Naive B cell (primary cell): ENCODE measurements around the gene LOX. TPM values are rescaled to one million over a fixed set of nuclear protein-coding genes. Genes with fewer than 3 reads are reported as not detected.
"Not testable (repeated sequence)": the region's sequence is repeated elsewhere in the genome, so short reads cannot be mapped to it uniquely, and the experiment has no call there.

Experiments used
- ATAC-seq, 2 donors: fragments of 150-1000 bp; cut with Tn5 transposase; 2 replicates each; pipeline ENCODE4 v1.10.0; 2021; ENCODE audit warnings: low read depth in 2 of 2, mild to moderate bottlenecking in 2 of 2, moderate library complexity in 2 of 2
- DNase-seq: peaks from one replicate; pipeline ENCODE4 v3.0.0; 2022
- H3K27ac Mint-ChIP-seq, 6 donors: one replicate each; pipeline ENCODE4 v1.8.0; 2020 to 2022; ENCODE audit warnings: mild to moderate bottlenecking in 6 of 6, mixed read lengths in 6 of 6, moderate library complexity in 5 of 6, inconsistent platforms in 2 of 6
- H3K27me3 Mint-ChIP-seq, 3 donors: one replicate each; pipeline ENCODE4 v1.8.0; 2021 to 2022; ENCODE audit warnings: mixed read lengths in 3 of 3, mild to moderate bottlenecking in 1 of 3
- H3K36me3 Mint-ChIP-seq, 2 donors: one replicate each; pipeline ENCODE4 v1.8.0; 2020 to 2022; ENCODE audit warnings: mixed read lengths in 2 of 2, inconsistent platforms in 1 of 2, mild to moderate bottlenecking in 1 of 2
- H3K4me1 Mint-ChIP-seq, 3 donors: one replicate each; pipeline ENCODE4 v1.8.0; 2020 to 2022; ENCODE audit warnings: mixed read lengths in 3 of 3, inconsistent platforms in 1 of 3, mild to moderate bottlenecking in 1 of 3, moderate library complexity in 1 of 3
- H3K4me3 Mint-ChIP-seq, 8 donors: one replicate each; pipeline ENCODE4 v1.8.0; 2020 to 2022; ENCODE audit warnings: mild to moderate bottlenecking in 8 of 8, mixed read lengths in 8 of 8, moderate library complexity in 8 of 8, inconsistent platforms in 2 of 8
- H3K9me3 Mint-ChIP-seq, 7 donors: one replicate each; pipeline ENCODE4 v1.8.0; 2020 to 2022; ENCODE audit warnings: mixed read lengths in 7 of 7, mild to moderate bottlenecking in 5 of 7, inconsistent platforms in 2 of 7, moderate library complexity in 1 of 7
- polyA plus RNA-seq, 6 donors: library from polyadenylated mRNA; unstranded; fragments of 300-500 nt; fragmentation: Illumina TruSeq; gene quantifications; one replicate each; pipeline ENCODE4 v1.2.3, GENCODE V29; 2021; ENCODE audit warnings: low read depth in 6 of 6

The LOX gene
- polyA plus RNA-seq, 6 donors from 2014 or later: 0.17 to 0.36 TPM; not detected in 4

GRCh38 chr5:122112063-122112462 lies 34.0 kb upstream of the LOX start:
- peaks cover 5 to 11% (median 9%) of the 10 kb centered on the region in 3 donors for H3K27me3 Mint-ChIP-seq
- no peak overlapping the region for H3K27ac Mint-ChIP-seq
- no peak overlapping the region for H3K4me3 Mint-ChIP-seq
- DNase-seq: no peak
- no peaks in the 10 kb centered on the region for H3K36me3 Mint-ChIP-seq
- peaks cover 0 to 2% (median 0%) of the 10 kb centered on the region in 7 donors for H3K9me3 Mint-ChIP-seq
- ATAC-seq: no peak
- H3K4me1 Mint-ChIP-seq: no peaks in the 10 kb centered on the region

GRCh38 chr5:122111460-122111859 lies 33.4 kb upstream of the LOX start:
- Mint-ChIP-seq H3K27ac (no peak overlapping the region), H3K9me3 (peaks cover 0 to 2% (median 0%) of the 10 kb centered on the region in 7 donors), H3K36me3 (no peaks in the 10 kb centered on the region), H3K4me1 (no peaks in the 10 kb centered on the region), H3K27me3 (peaks cover 5 to 11% (median 9%) of the 10 kb centered on the region in 3 donors), H3K4me3 (no peak overlapping the region)
- no peak for ATAC-seq
- no peak for DNase-seq

- Mint-ChIP-seq H3K27ac (no peak overlapping the region), H3K9me3 (no peaks in the 10 kb centered on the region), H3K27me3 (peaks cover 5 to 11% (median 9%) of the 10 kb centered on the region in 3 donors), H3K36me3 (no peaks in the 10 kb centered on the region), H3K4me1 (no peaks in the 10 kb centered on the region), H3K4me3 (no peak overlapping the region)
- ATAC-seq: no peak
- DNase-seq: no peak
These were observed 32.9 kb upstream of the LOX start for GRCh38 chr5:122110987-122111386.

- DNase-seq: no peak
- Mint-ChIP-seq H3K4me1 (no peaks in the 10 kb centered on the region), H3K27me3 (peaks cover 9 to 11% (median 11%) of the 10 kb centered on the region in 3 donors), H3K9me3 (no peaks in the 10 kb centered on the region), H3K4me3 (no peak overlapping the region), H3K36me3 (no peaks in the 10 kb centered on the region), H3K27ac (no peak overlapping the region)
- no peak for ATAC-seq
These were observed 29.0 kb upstream of the LOX start for GRCh38 chr5:122107016-122107415.

- no peaks in the 10 kb centered on the region for H3K4me1 Mint-ChIP-seq
- ATAC-seq (no peak), DNase-seq (no peak)
- H3K9me3 Mint-ChIP-seq: no peaks in the 10 kb centered on the region
- no peak overlapping the region for H3K27ac Mint-ChIP-seq
- no peak overlapping the region for H3K4me3 Mint-ChIP-seq
- H3K36me3 Mint-ChIP-seq: no peaks in the 10 kb centered on the region
- peaks cover 9 to 15% (median 11%) of the 10 kb centered on the region in 3 donors for H3K27me3 Mint-ChIP-seq
These were observed 27.9 kb upstream of the LOX start for GRCh38 chr5:122105909-122106308.

GRCh38 chr5:122102825-122103224 lies 24.8 kb upstream of the LOX start:
- H3K27ac Mint-ChIP-seq: no peak overlapping the region
- H3K27me3 Mint-ChIP-seq: peaks cover 4 to 13% (median 7%) of the 10 kb centered on the region in 3 donors
- no peaks in the 10 kb centered on the region for H3K4me1 Mint-ChIP-seq
- ATAC-seq: no peak
- no peak for DNase-seq
- H3K36me3 Mint-ChIP-seq: no peaks in the 10 kb centered on the region
- no peaks in the 10 kb centered on the region for H3K9me3 Mint-ChIP-seq
- H3K4me3 Mint-ChIP-seq: no peak overlapping the region

GRCh38 chr5:122101636-122102285 lies 23.7 kb upstream of the LOX start:
- Mint-ChIP-seq H3K36me3 (no peaks in the 10 kb centered on the region), H3K4me1 (no peaks in the 10 kb centered on the region), H3K27ac (no peak overlapping the region), H3K9me3 (no peaks in the 10 kb centered on the region), H3K4me3 (no peak overlapping the region), H3K27me3 (peaks cover 0 to 13% (median 0%) of the 10 kb centered on the region in 3 donors)
- no peak for DNase-seq
- ATAC-seq: no peak

GRCh38 chr5:122099060-122099790 lies 21.2 kb upstream of the LOX start:
- Mint-ChIP-seq H3K27me3 (peaks cover 0 to 8% (median 0%) of the 10 kb centered on the region in 3 donors), H3K9me3 (no peaks in the 10 kb centered on the region), H3K4me1 (no peaks in the 10 kb centered on the region), H3K36me3 (no peaks in the 10 kb centered on the region), H3K4me3 (peak overlapping the region in 1 of 8 donors; percentile 26), H3K27ac (peak overlapping the region in 3 of 6 donors; percentile 6 to 49 (median 31))
- ATAC-seq (no peak), DNase-seq (no peak)

- H3K27ac Mint-ChIP-seq: no peak overlapping the region
- no peak overlapping the region for H3K4me3 Mint-ChIP-seq
- H3K27me3 Mint-ChIP-seq: peaks cover 0 to 8% (median 0%) of the 10 kb centered on the region in 3 donors
- H3K9me3 Mint-ChIP-seq: no peaks in the 10 kb centered on the region
- no peaks in the 10 kb centered on the region for H3K4me1 Mint-ChIP-seq
- no peak for DNase-seq
- ATAC-seq: no peak
- H3K36me3 Mint-ChIP-seq: no peaks in the 10 kb centered on the region
These were observed 19.3 kb upstream of the LOX start for GRCh38 chr5:122097391-122097790.

GRCh38 chr5:122095158-122095557 lies 17.1 kb upstream of the LOX start:
- H3K27ac Mint-ChIP-seq: no peak overlapping the region
- peaks cover 0 to 3% (median 0%) of the 10 kb centered on the region in 3 donors for H3K27me3 Mint-ChIP-seq
- no peak for ATAC-seq
- H3K36me3 Mint-ChIP-seq: no peaks in the 10 kb centered on the region
- no peak for DNase-seq
- no peaks in the 10 kb centered on the region for H3K4me1 Mint-ChIP-seq
- H3K9me3 Mint-ChIP-seq: no peaks in the 10 kb centered on the region
- no peak overlapping the region for H3K4me3 Mint-ChIP-seq

- H3K4me3 Mint-ChIP-seq, ATAC-seq, H3K27me3 Mint-ChIP-seq, DNase-seq, H3K9me3 Mint-ChIP-seq, H3K27ac Mint-ChIP-seq, H3K36me3 Mint-ChIP-seq, H3K4me1 Mint-ChIP-seq: not testable (repeated sequence)
These were observed 16.2 kb upstream of the LOX start for GRCh38 chr5:122094251-122094650.

GRCh38 chr5:122093415-122094180 lies 15.5 kb upstream of the LOX start:
- Mint-ChIP-seq H3K4me1 (no peaks in the 10 kb centered on the region), H3K27me3 (peaks cover 0 to 4% (median 0%) of the 10 kb centered on the region in 3 donors), H3K36me3 (no peaks in the 10 kb centered on the region), H3K9me3 (no peaks in the 10 kb centered on the region), H3K27ac (no peak overlapping the region), H3K4me3 (no peak overlapping the region)
- DNase-seq (no peak), ATAC-seq (no peak)

- no peaks in the 10 kb centered on the region for H3K9me3 Mint-ChIP-seq
These were observed 14.0 kb upstream of the LOX start for GRCh38 chr5:122091936-122092600.

More at GRCh38 chr5:122091936-122092600, 14.0 kb upstream of the LOX start:
- Mint-ChIP-seq H3K4me3 (no peak overlapping the region), H3K4me1 (no peaks in the 10 kb centered on the region), H3K27ac (peak overlapping the region in 1 of 6 donors; percentile 23), H3K36me3 (no peaks in the 10 kb centered on the region), H3K27me3 (peaks cover 0 to 7% (median 0%) of the 10 kb centered on the region in 3 donors)
- DNase-seq (no peak), ATAC-seq (no peak)
